WTC11 (cell line): ENCODE measurements around the gene TMC4.

Experiments used
- CREB1 ChIP-seq: sonication (generic); formaldehyde crosslinking; IDR thresholded peaks from 2 replicates; pipeline ENCODE4 v1.8.0; 2023; ENCODE audit warnings: mild to moderate bottlenecking, missing genetic modification reagents
- JUN ChIP-seq: sonication (generic); formaldehyde crosslinking; IDR thresholded peaks from 2 replicates; pipeline ENCODE4 v1.8.0; 2023; ENCODE audit warnings: mild to moderate bottlenecking, missing genetic modification reagents
- KAT7 ChIP-seq: sonication (generic); formaldehyde crosslinking; IDR thresholded peaks from 2 replicates; pipeline ENCODE4 v1.8.1; 2023; ENCODE audit warnings: missing genetic modification reagents, mild to moderate bottlenecking, borderline replicate concordance
- RELA ChIP-seq: sonication (generic); formaldehyde crosslinking; IDR thresholded peaks from 2 replicates; pipeline ENCODE4 v1.8.1; 2022; ENCODE audit warnings: missing genetic modification reagents, mild to moderate bottlenecking, borderline replicate concordance
- SMAD3 ChIP-seq: sonication (generic); formaldehyde crosslinking; IDR thresholded peaks from 2 replicates; pipeline ENCODE4 v1.8.0; 2022; ENCODE audit warnings: missing genetic modification reagents, mild to moderate bottlenecking, borderline replicate concordance
- SP1 ChIP-seq: sonication (generic); formaldehyde crosslinking; conservative IDR thresholded peaks from 2 replicates; pipeline ENCODE4 v1.8.1; 2022; ENCODE audit warnings: missing genetic modification reagents
- TF ChIP-seq, protein P1 (sequence below): fragments of 200-600 bp; IDR thresholded peaks from 2 replicates; pipeline ENCODE4 v1.8.0; 2022; ENCODE audit warnings: antibody characterized with exemption
- TF ChIP-seq, protein P2 (sequence below): sonication (generic); formaldehyde crosslinking; IDR thresholded peaks from 2 replicates; pipeline ENCODE4 v1.8.0; 2022; ENCODE audit warnings: missing genetic modification reagents
- TF ChIP-seq, protein P3 (sequence below): sonication (generic); formaldehyde crosslinking; IDR thresholded peaks from 2 replicates; pipeline ENCODE4 v1.8.1; 2023; ENCODE audit warnings: mild to moderate bottlenecking, missing genetic modification reagents, moderate library complexity
- TF ChIP-seq, protein P4 (sequence below): sonication (generic); formaldehyde crosslinking; conservative IDR thresholded peaks from 2 replicates; pipeline ENCODE4 v1.8.1; 2023; ENCODE audit warnings: mild to moderate bottlenecking, low read depth, missing genetic modification reagents, moderate library complexity

DNA sequence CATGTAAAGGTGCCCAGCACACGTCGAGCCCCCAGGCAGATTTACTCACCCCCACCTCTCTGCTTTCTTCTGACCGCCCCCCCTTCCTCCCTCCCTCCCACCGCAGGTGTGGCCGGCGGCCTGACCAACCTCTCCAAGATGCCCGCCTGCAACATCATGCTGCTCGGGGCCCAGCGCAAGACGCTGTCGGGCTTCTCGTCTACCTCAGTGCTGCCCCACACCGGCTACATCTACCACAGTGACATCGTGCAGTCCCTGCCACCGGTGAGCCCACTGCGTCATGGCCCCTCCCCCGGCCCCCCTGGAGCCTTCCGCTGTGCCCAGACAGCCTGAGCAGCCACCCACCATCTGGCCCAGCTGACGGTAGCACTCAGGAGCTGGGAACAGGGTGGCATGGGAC is 48.6 kb downstream of the TMC4 start:
- TF ChIP-seq RELA (CRISPR knock-in tag) (no peak), CREB1 (no peak), KAT7 (CRISPR knock-in tag) (no peak), JUN (CRISPR knock-in tag) (no peak), SP1 (no peak), SMAD3 (CRISPR knock-in tag) (no peak)
- TF ChIP-seq, protein P1, sequence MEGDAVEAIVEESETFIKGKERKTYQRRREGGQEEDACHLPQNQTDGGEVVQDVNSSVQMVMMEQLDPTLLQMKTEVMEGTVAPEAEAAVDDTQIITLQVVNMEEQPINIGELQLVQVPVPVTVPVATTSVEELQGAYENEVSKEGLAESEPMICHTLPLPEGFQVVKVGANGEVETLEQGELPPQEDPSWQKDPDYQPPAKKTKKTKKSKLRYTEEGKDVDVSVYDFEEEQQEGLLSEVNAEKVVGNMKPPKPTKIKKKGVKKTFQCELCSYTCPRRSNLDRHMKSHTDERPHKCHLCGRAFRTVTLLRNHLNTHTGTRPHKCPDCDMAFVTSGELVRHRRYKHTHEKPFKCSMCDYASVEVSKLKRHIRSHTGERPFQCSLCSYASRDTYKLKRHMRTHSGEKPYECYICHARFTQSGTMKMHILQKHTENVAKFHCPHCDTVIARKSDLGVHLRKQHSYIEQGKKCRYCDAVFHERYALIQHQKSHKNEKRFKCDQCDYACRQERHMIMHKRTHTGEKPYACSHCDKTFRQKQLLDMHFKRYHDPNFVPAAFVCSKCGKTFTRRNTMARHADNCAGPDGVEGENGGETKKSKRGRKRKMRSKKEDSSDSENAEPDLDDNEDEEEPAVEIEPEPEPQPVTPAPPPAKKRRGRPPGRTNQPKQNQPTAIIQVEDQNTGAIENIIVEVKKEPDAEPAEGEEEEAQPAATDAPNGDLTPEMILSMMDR: no peak
- TF ChIP-seq, protein P2, sequence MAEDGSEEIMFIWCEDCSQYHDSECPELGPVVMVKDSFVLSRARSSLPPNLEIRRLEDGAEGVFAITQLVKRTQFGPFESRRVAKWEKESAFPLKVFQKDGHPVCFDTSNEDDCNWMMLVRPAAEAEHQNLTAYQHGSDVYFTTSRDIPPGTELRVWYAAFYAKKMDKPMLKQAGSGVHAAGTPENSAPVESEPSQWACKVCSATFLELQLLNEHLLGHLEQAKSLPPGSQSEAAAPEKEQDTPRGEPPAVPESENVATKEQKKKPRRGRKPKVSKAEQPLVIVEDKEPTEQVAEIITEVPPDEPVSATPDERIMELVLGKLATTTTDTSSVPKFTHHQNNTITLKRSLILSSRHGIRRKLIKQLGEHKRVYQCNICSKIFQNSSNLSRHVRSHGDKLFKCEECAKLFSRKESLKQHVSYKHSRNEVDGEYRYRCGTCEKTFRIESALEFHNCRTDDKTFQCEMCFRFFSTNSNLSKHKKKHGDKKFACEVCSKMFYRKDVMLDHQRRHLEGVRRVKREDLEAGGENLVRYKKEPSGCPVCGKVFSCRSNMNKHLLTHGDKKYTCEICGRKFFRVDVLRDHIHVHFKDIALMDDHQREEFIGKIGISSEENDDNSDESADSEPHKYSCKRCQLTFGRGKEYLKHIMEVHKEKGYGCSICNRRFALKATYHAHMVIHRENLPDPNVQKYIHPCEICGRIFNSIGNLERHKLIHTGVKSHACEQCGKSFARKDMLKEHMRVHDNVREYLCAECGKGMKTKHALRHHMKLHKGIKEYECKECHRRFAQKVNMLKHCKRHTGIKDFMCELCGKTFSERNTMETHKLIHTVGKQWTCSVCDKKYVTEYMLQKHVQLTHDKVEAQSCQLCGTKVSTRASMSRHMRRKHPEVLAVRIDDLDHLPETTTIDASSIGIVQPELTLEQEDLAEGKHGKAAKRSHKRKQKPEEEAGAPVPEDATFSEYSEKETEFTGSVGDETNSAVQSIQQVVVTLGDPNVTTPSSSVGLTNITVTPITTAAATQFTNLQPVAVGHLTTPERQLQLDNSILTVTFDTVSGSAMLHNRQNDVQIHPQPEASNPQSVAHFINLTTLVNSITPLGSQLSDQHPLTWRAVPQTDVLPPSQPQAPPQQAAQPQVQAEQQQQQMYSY (CRISPR knock-in tag): no peak
- TF ChIP-seq, protein P3, sequence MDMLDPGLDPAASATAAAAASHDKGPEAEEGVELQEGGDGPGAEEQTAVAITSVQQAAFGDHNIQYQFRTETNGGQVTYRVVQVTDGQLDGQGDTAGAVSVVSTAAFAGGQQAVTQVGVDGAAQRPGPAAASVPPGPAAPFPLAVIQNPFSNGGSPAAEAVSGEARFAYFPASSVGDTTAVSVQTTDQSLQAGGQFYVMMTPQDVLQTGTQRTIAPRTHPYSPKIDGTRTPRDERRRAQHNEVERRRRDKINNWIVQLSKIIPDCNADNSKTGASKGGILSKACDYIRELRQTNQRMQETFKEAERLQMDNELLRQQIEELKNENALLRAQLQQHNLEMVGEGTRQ (CRISPR knock-in tag): no peak
- TF ChIP-seq, protein P4, sequence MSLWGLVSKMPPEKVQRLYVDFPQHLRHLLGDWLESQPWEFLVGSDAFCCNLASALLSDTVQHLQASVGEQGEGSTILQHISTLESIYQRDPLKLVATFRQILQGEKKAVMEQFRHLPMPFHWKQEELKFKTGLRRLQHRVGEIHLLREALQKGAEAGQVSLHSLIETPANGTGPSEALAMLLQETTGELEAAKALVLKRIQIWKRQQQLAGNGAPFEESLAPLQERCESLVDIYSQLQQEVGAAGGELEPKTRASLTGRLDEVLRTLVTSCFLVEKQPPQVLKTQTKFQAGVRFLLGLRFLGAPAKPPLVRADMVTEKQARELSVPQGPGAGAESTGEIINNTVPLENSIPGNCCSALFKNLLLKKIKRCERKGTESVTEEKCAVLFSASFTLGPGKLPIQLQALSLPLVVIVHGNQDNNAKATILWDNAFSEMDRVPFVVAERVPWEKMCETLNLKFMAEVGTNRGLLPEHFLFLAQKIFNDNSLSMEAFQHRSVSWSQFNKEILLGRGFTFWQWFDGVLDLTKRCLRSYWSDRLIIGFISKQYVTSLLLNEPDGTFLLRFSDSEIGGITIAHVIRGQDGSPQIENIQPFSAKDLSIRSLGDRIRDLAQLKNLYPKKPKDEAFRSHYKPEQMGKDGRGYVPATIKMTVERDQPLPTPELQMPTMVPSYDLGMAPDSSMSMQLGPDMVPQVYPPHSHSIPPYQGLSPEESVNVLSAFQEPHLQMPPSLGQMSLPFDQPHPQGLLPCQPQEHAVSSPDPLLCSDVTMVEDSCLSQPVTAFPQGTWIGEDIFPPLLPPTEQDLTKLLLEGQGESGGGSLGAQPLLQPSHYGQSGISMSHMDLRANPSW (CRISPR knock-in tag): no peak
